Measurements from ENCODE around the gene KIAA0319L. TPM values are rescaled to one million over a fixed set of nuclear protein-coding genes. Genes with fewer than 3 reads are reported as not detected.
A peak's percentile ranks its signal among the peaks of the same experiment; 100 is the strongest.
"Not testable (repeated sequence)": the region's sequence is repeated elsewhere in the genome, so short reads cannot be mapped to it uniquely, and the experiment has no call there.

Gene KIAA0319L
- total and polyA plus RNA-seq, 12 donors = 26.5 to 278 (median 76.8) TPM

GRCh38 chr1:35580949-35581388 is 23.8 kb upstream of the KIAA0319L start:
- Histone ChIP-seq H3K27ac (no peak overlapping the region), H3K4me1 (replicated peaks in 1 of 2) (peaks cover 0 to 4% of the 10 kb centered on the region in 2 donors), H3K4me3 (no peak overlapping the region), H3K27me3 (peaks cover 10% of the 10 kb centered on the region), H3K36me3 (replicated peaks in 1 of 2) (no peaks in the 10 kb centered on the region), H3K9me3 (replicated peaks in 1 of 3) (no peaks in the 10 kb centered on the region)
- TF ChIP-seq POLR2A (IDR thresholded peaks at IDR 0.05) = no peak
- TF ChIP-seq CTCF (IDR thresholded peaks at IDR 0.05) = no peak
- intact Hi-C loops (cut with DNase I) = no loop called here
- 73 to 77% (median 75%) methylated on average over 4 of the region's 4 CpGs for WGBS, 4 donors
- no peak for DNase-seq

GRCh38 chr1:35577071-35577998 is 20.1 kb upstream of the KIAA0319L start:
- Histone ChIP-seq H3K9me3 (replicated peaks in 1 of 3) (no peaks in the 10 kb centered on the region), H3K27me3 (peaks cover 31% of the 10 kb centered on the region), H3K4me1 (replicated peaks in 1 of 2) (peaks cover 6 to 15% of the 10 kb centered on the region in 2 donors), H3K27ac (no peak overlapping the region), H3K4me3 (peak overlapping the region in 1 of 4 donors; percentile 52), H3K36me3 (replicated peaks in 1 of 2) (no peaks in the 10 kb centered on the region)
- TF ChIP-seq POLR2A (IDR thresholded peaks at IDR 0.05) (no peak), CTCF (IDR thresholded peaks at IDR 0.05) (no peak)
- 5 to 13% (median 9%) methylated on average over 16 to 70 of the region's 70 CpGs for WGBS, 4 donors
- peak in 1 of 7 donors; percentile 47 for DNase-seq
- intact Hi-C loops (cut with DNase I) = no loop called here

- DNase-seq; H3K9me3 ChIP-seq (replicated peaks in 1 of 3); intact Hi-C loops (cut with DNase I); H3K36me3 ChIP-seq (replicated peaks in 1 of 2); H3K27ac ChIP-seq: not testable (repeated sequence)
- peak overlapping the region in 1 of 4 donors; percentile 52 for H3K4me3 ChIP-seq
- H3K27me3 ChIP-seq = peaks cover 31% of the 10 kb centered on the region
- H3K4me1 ChIP-seq (replicated peaks in 1 of 2) = peaks cover 6 to 15% of the 10 kb centered on the region in 2 donors
- WGBS, 4 donors = 8 to 34% (median 12%) methylated on average over 5 to 37 of the region's 37 CpGs
Measured at GRCh38 chr1:35576766-35577070, 19.5 kb upstream of the KIAA0319L start.

- H3K4me3 ChIP-seq = peak overlapping the region in 1 of 4 donors; percentile 52
Measured at GRCh38 chr1:35576061-35576765, 19.0 kb upstream of the KIAA0319L start.

More at GRCh38 chr1:35576061-35576765, 19.0 kb upstream of the KIAA0319L start:
- H3K4me1 ChIP-seq (replicated peaks in 1 of 2) = peaks cover 6 to 15% of the 10 kb centered on the region in 2 donors
- WGBS, 4 donors = 64 to 79% (median 75%) methylated on average over 5 to 10 of the region's 10 CpGs
- no peaks in the 10 kb centered on the region for H3K9me3 ChIP-seq (replicated peaks in 1 of 3)
- no peak for DNase-seq
- intact Hi-C loops (cut with DNase I) = no loop called here
- no peak overlapping the region for H3K27ac ChIP-seq
- H3K27me3 ChIP-seq = peaks cover 31% of the 10 kb centered on the region
- TF ChIP-seq POLR2A (IDR thresholded peaks at IDR 0.05) (no peak), CTCF (IDR thresholded peaks at IDR 0.05) (no peak)
- no peaks in the 10 kb centered on the region for H3K36me3 ChIP-seq (replicated peaks in 1 of 2)
